SU-DHL-6 (cell line): Measurements from ENCODE around the gene NFKBIE.

ENCODE experiments used
- H2AFZ ChIP-seq: fragments of 200-600 bp; sonication (generic); 2 replicates; pipeline ENCODE4 v1.6.1; 2014; ENCODE audit warnings: low read depth, mild to moderate bottlenecking, moderate library complexity, mixed read lengths, antibody characterized with exemption, low read length; ENCODE audit not compliant: severe bottlenecking
- H3F3A ChIP-seq: fragments of 200-600 bp; shearing (Covaris generic); 2 replicates; pipeline ENCODE4 v1.6.0; 2016; ENCODE audit warnings: antibody characterized with exemption, mild to moderate bottlenecking; ENCODE audit not compliant: insufficient read depth
- H3K27ac ChIP-seq: fragments of 200-600 bp; sonication (generic); 2 replicates; pipeline ENCODE4 v1.5.1; 2016; ENCODE audit warnings: low read depth, mild to moderate bottlenecking, low read length, moderate library complexity, mixed read lengths
- H3K27me3 ChIP-seq: fragments of 200-600 bp; sonication (generic), shearing (Covaris generic); 2 replicates; pipeline ENCODE4 v1.6.0; 2014; ENCODE audit warnings: mild to moderate bottlenecking, low read length
- H3K36me3 ChIP-seq: fragments of 200-600 bp; sonication (generic); 2 replicates; pipeline ENCODE4 v1.6.1; 2014; ENCODE audit warnings: mild to moderate bottlenecking, low read length, mixed read lengths
- H3K4me2 ChIP-seq: fragments of 300-600, 200-600 bp; shearing (Covaris generic), sonication (generic); 2 replicates; pipeline ENCODE4 v1.6.0; 2014; ENCODE audit warnings: low read length, low read depth, mild to moderate bottlenecking; ENCODE audit not compliant: poor library complexity, severe bottlenecking
- H3K4me3 ChIP-seq: fragments of 200-600 bp; sonication (generic); 2 replicates; pipeline ENCODE4 v1.5.1; 2014; ENCODE audit warnings: antibody characterized with exemption, low read length, mild to moderate bottlenecking, mixed read lengths; ENCODE audit not compliant: insufficient read depth, poor library complexity, severe bottlenecking
- H3K79me2 ChIP-seq: fragments of 200-600 bp; sonication (generic); 2 replicates; pipeline ENCODE4 v1.6.1; 2014; ENCODE audit warnings: mild to moderate bottlenecking, low read length, moderate library complexity; ENCODE audit not compliant: insufficient read depth
- H3K9ac ChIP-seq: fragments of 200-600 bp; sonication (generic); 2 replicates; pipeline ENCODE4 v1.7.0; 2014; ENCODE audit warnings: mild to moderate bottlenecking, low read length
- H3K9me2 ChIP-seq: fragments of 200-600 bp; sonication (generic); replicated peaks from 2 replicates; pipeline ENCODE4 v1.6.1; 2014; ENCODE audit warnings: low read length; ENCODE audit not compliant: insufficient read depth
- H3K9me3 ChIP-seq: fragments of 200-600 bp; sonication (generic); 2 replicates; pipeline ENCODE4 v1.6.1; 2014; ENCODE audit warnings: low read length, mixed read lengths; ENCODE audit not compliant: insufficient read depth
- H4K20me1 ChIP-seq: fragments of 200-600 bp; sonication (generic); 2 replicates; pipeline ENCODE4 v1.6.1; 2014; ENCODE audit warnings: low read depth, mild to moderate bottlenecking, antibody characterized with exemption, low read length, moderate library complexity, mixed read lengths
- CTCF ChIP-seq: fragments of 200-600 bp; sonication (generic); IDR thresholded peaks from one replicate; pipeline ENCODE4 v1.5.1; 2017; ENCODE audit warnings: antibody characterized with exemption, mild to moderate bottlenecking, low read length, moderate library complexity; ENCODE audit not compliant: insufficient read depth, poor library complexity, severe bottlenecking
- EZH2phosphoT487 ChIP-seq: fragments of 200-600 bp; sonication (generic), shearing (Covaris generic); conservative IDR thresholded peaks from 2 replicates; pipeline ENCODE4 v1.6.1; 2018; ENCODE audit warnings: mild to moderate bottlenecking, antibody characterized with exemption, low read length, moderate library complexity, mixed read lengths

Gene NFKBIE

GRCh38 chr6:44286747-44287146 lies 21.4 kb upstream of the NFKBIE start:
- no peak overlapping the region for H3K4me3 ChIP-seq
- no peaks in the 10 kb centered on the region for H4K20me1 ChIP-seq
- H3K36me3 ChIP-seq, result no peaks in the 10 kb centered on the region
- no peak overlapping the region for H3K4me2 ChIP-seq
- no peak overlapping the region for H3K27ac ChIP-seq
- no peak for TF ChIP-seq EZH2phosphoT487
- TF ChIP-seq CTCF, result no peak
- no peaks in the 10 kb centered on the region for H3K9me2 ChIP-seq
- no peak overlapping the region for H3K9ac ChIP-seq
- H3F3A ChIP-seq, result no peaks in the 10 kb centered on the region
- no peaks in the 10 kb centered on the region for H3K9me3 ChIP-seq
- no peaks in the 10 kb centered on the region for H3K79me2 ChIP-seq
- peaks cover 6% of the 10 kb centered on the region; the same call in 1 of the 2 replicates for H3K27me3 ChIP-seq
- H2AFZ ChIP-seq, result no peak overlapping the region

GRCh38 chr6:44286285-44286565 lies 20.9 kb upstream of the NFKBIE start:
- Histone ChIP-seq H3K79me2 (no peaks in the 10 kb centered on the region), H3F3A (no peaks in the 10 kb centered on the region), H3K9ac (no peak overlapping the region), H3K27ac (no peak overlapping the region), H3K9me2 (no peaks in the 10 kb centered on the region), H3K36me3 (no peaks in the 10 kb centered on the region), H3K27me3 (peaks cover 6% of the 10 kb centered on the region; the same call in 1 of the 2 replicates), H3K4me3 (no peak overlapping the region), H2AFZ (no peak overlapping the region), H3K4me2 (no peak overlapping the region), H4K20me1 (no peaks in the 10 kb centered on the region), H3K9me3 (no peaks in the 10 kb centered on the region)
- TF ChIP-seq CTCF, result no peak
- no peak for TF ChIP-seq EZH2phosphoT487

- Histone ChIP-seq H3K9me3 (no peaks in the 10 kb centered on the region), H3K79me2 (no peaks in the 10 kb centered on the region), H3F3A (no peaks in the 10 kb centered on the region), H4K20me1 (no peaks in the 10 kb centered on the region), H3K27me3 (peaks cover 6% of the 10 kb centered on the region; the same call in 1 of the 2 replicates), H3K4me2 (no peak overlapping the region), H3K9me2 (no peaks in the 10 kb centered on the region), H3K36me3 (no peaks in the 10 kb centered on the region), H3K27ac (no peak overlapping the region), H3K4me3 (no peak overlapping the region), H3K9ac (no peak overlapping the region), H2AFZ (no peak overlapping the region)
- TF ChIP-seq CTCF, result no peak
- TF ChIP-seq EZH2phosphoT487, result no peak
Observed at GRCh38 chr6:44285552-44286284, 20.4 kb upstream of the NFKBIE start.
